ENCODE data around the gene RLF. TPM values are rescaled to one million over a fixed set of nuclear protein-coding genes. Genes with fewer than 3 reads are reported as not detected.

Gene RLF
- total and polyA plus RNA-seq, 2 donors (not counting 1 experiment from before 2014, with no cell fraction given): 12.4 to 20.8 TPM

- Histone ChIP-seq H3K79me2 (ENCODE audit: control insufficient read depth, insufficient read depth, low read length) (no peaks in the 10 kb centered on the region), H3K27ac (ENCODE audit: insufficient read depth, low read length) (no peak overlapping the region), H4K20me1 (ENCODE audit: control insufficient read depth, extremely low read depth, insufficient read depth, low read length) (no peaks in the 10 kb centered on the region), H3K9me3 (ENCODE audit: control insufficient read depth, insufficient read depth, low read depth, low read length) (no peaks in the 10 kb centered on the region), H3K27me3 (ENCODE audit: control insufficient read depth, insufficient read depth, low read length) (no peaks in the 10 kb centered on the region), H3K4me3 (replicated peaks in 1 of 4; ENCODE audit: control extremely low read depth in 1 of 4, insufficient read depth in 1 of 4, low read depth in 3 of 4, low read length in 4 of 4) (no peak overlapping the region), H3K36me3 (ENCODE audit: control insufficient read depth, insufficient read depth, low read length) (peaks cover 2% of the 10 kb centered on the region), H3K4me1 (ENCODE audit: control insufficient read depth, extremely low read depth, insufficient read depth, low read length) (no peaks in the 10 kb centered on the region), H2AFZ (ENCODE audit: low read length) (no peak overlapping the region), H3K9ac (ENCODE audit: insufficient read depth, low read length) (no peak overlapping the region), H3K4me2 (ENCODE audit: extremely low read depth, insufficient read depth, low read length) (no peak overlapping the region)
- TF ChIP-seq EZH2 (IDR thresholded peaks at IDR 0.05; ENCODE audit: low read length, missing control alignments) (no peak), CTCF (conservative IDR thresholded peaks at IDR 0.05 in 1 of 2, IDR thresholded peaks at IDR 0.05 in 1 of 2; ENCODE audit: low read depth in 1 of 2, low read length in 2 of 2) (no peak)
- DNase-seq (ENCODE audit: low read depth in 2 of 2): no peak
These were observed 36.5 kb downstream of the RLF start for GRCh38 chr1:40197656-40198055.

- no peak for TF ChIP-seq CTCF (conservative IDR thresholded peaks at IDR 0.05 in 1 of 2, IDR thresholded peaks at IDR 0.05 in 1 of 2; ENCODE audit: low read depth in 1 of 2, low read length in 2 of 2)
- no peak for TF ChIP-seq EZH2 (IDR thresholded peaks at IDR 0.05; ENCODE audit: low read length, missing control alignments)
- Histone ChIP-seq H3K27me3 (ENCODE audit: control insufficient read depth, insufficient read depth, low read length) (no peaks in the 10 kb centered on the region), H2AFZ (ENCODE audit: low read length) (no peak overlapping the region), H3K9ac (ENCODE audit: insufficient read depth, low read length) (no peak overlapping the region), H3K9me3 (ENCODE audit: control insufficient read depth, insufficient read depth, low read depth, low read length) (no peaks in the 10 kb centered on the region), H3K4me3 (replicated peaks in 1 of 4; ENCODE audit: control extremely low read depth in 1 of 4, insufficient read depth in 1 of 4, low read depth in 3 of 4, low read length in 4 of 4) (no peak overlapping the region), H3K4me1 (ENCODE audit: control insufficient read depth, extremely low read depth, insufficient read depth, low read length) (no peaks in the 10 kb centered on the region), H3K36me3 (ENCODE audit: control insufficient read depth, insufficient read depth, low read length) (peaks cover 2% of the 10 kb centered on the region), H4K20me1 (ENCODE audit: control insufficient read depth, extremely low read depth, insufficient read depth, low read length) (no peaks in the 10 kb centered on the region), H3K27ac (ENCODE audit: insufficient read depth, low read length) (no peak overlapping the region), H3K79me2 (ENCODE audit: control insufficient read depth, insufficient read depth, low read length) (no peaks in the 10 kb centered on the region), H3K4me2 (ENCODE audit: extremely low read depth, insufficient read depth, low read length) (no peak overlapping the region)
- DNase-seq (ENCODE audit: low read depth in 2 of 2): no peak
These were observed 37.9 kb downstream of the RLF start for GRCh38 chr1:40199126-40199525.

- Histone ChIP-seq H3K36me3 (ENCODE audit: control insufficient read depth, insufficient read depth, low read length) (no peaks in the 10 kb centered on the region), H3K79me2 (ENCODE audit: control insufficient read depth, insufficient read depth, low read length) (no peaks in the 10 kb centered on the region), H3K9ac (ENCODE audit: insufficient read depth, low read length) (no peak overlapping the region), H3K27me3 (ENCODE audit: control insufficient read depth, insufficient read depth, low read length) (no peaks in the 10 kb centered on the region), H3K4me1 (ENCODE audit: control insufficient read depth, extremely low read depth, insufficient read depth, low read length) (no peaks in the 10 kb centered on the region), H3K27ac (ENCODE audit: insufficient read depth, low read length) (no peak overlapping the region), H3K4me2 (ENCODE audit: extremely low read depth, insufficient read depth, low read length) (no peak overlapping the region), H2AFZ (ENCODE audit: low read length) (no peak overlapping the region), H3K9me3 (ENCODE audit: control insufficient read depth, insufficient read depth, low read depth, low read length) (no peaks in the 10 kb centered on the region), H4K20me1 (ENCODE audit: control insufficient read depth, extremely low read depth, insufficient read depth, low read length) (no peaks in the 10 kb centered on the region), H3K4me3 (replicated peaks in 1 of 4; ENCODE audit: control extremely low read depth in 1 of 4, insufficient read depth in 1 of 4, low read depth in 3 of 4, low read length in 4 of 4) (no peak overlapping the region)
- DNase-seq (ENCODE audit: low read depth in 2 of 2): no peak
- TF ChIP-seq EZH2 (IDR thresholded peaks at IDR 0.05; ENCODE audit: low read length, missing control alignments) (no peak), CTCF (conservative IDR thresholded peaks at IDR 0.05 in 1 of 2, IDR thresholded peaks at IDR 0.05 in 1 of 2; ENCODE audit: low read depth in 1 of 2, low read length in 2 of 2) (no peak)
These were observed 43.7 kb downstream of the RLF start for GRCh38 chr1:40204856-40205255.

Measured in fibroblast of lung (primary cell).